SH-SY5Y (cell line): Measurements from ENCODE around the gene GALNT12.

Source experiments
- GATA2 ChIP-seq: IDR thresholded peaks from 2 replicates; pipeline ENCODE4 v1.6.1; 2011; ENCODE audit warnings: mild to moderate bottlenecking, low read depth, low read length
- GATA3 ChIP-seq: IDR thresholded peaks from 2 replicates; pipeline ENCODE4 v1.6.1; 2011; ENCODE audit warnings: low read depth, mild to moderate bottlenecking, low read length, moderate library complexity

GALNT12 gene

DNA sequence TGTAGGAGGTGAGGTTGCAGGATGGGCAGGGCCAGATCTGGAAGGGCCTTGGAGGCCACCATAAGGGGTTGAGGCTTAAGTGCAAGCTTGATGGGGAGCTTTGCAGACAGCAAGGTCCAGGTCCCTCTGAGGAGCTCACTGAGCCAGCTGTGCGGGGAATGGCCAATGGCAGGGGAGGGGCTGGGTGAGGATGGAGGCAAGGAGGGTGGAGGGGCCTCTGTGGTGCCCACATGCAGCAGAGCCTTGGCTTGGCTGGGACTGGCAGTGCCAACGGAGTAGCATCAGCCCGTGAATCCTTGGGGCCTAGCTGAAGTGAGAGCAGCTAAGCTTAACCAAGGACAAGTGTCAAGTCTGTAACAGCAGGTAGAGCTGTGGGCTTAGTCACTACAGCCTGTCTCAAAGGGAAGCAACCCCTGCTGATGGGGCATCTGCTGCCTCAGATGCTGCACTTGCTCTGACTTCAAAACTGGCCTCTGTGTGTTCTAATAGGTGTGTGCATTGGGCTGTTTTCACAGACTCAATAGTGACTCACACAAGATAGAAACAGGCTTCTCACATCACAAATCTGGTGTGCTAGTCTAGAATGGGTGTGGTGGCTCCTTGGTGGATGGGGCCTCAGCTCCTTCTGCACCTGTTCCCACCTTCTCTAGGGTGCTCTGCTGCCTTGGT lies 16.3 kb downstream of the GALNT12 start:
- TF ChIP-seq GATA2 (no peak), GATA3 (no peak)

DNA sequence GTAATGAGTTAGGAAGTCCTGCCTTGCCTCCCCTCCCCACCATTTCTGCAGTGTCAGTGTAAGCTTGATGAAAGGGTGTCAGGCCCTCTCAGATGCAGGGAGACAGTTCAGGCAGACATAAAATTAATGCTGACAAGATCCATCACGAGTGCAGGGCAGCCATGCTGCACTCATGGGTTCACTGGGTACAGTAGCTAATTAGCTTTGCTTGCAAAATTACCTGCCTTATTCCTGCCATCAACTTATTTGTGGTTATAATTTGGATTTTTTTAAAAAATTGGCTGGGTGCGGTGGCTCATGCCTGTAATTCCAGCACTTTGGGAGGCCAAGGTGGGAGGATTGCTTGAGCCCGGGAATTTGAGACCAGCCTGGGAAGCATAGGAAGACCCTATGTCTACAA lies 17.9 kb downstream of the GALNT12 start:
- no peak for TF ChIP-seq GATA2
- no peak for TF ChIP-seq GATA3

DNA sequence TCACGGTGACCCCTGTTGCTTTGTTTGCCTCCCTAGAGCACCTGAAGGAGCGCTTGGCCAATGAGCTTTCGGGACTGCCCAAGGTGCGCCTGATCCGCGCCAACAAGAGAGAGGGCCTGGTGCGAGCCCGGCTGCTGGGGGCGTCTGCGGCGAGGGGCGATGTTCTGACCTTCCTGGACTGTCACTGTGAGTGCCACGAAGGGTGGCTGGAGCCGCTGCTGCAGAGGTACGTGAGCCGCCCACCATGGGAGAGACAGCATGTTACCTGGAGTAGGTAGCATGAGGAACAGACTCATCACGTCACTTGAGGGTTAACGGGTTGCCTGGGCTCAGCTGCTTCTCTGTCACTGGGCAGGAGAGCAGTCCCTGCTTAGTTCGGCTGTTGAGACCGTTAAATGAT lies 19.2 kb downstream of the GALNT12 start:
- TF ChIP-seq GATA3 (no peak), GATA2 (no peak)

DNA sequence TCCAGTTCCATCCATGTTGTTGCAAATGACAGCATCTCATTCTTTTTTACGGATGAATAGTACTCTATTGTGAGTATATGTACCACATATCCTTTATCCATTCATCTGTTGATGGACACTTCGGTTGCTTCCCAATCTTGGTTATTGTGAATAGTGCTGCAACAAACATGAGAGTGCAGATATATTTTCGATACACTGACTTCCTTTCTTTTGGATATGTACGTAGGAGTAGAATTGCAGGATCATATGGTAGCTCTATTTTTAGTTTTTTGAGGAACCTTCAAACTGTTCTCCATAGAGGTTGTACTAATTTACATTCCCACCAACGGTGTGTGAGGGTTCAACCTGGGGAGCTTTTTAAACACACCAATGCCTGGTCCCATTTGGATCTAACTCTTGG lies 22.3 kb downstream of the GALNT12 start:
- TF ChIP-seq GATA3 = no peak
- TF ChIP-seq GATA2 = no peak

DNA sequence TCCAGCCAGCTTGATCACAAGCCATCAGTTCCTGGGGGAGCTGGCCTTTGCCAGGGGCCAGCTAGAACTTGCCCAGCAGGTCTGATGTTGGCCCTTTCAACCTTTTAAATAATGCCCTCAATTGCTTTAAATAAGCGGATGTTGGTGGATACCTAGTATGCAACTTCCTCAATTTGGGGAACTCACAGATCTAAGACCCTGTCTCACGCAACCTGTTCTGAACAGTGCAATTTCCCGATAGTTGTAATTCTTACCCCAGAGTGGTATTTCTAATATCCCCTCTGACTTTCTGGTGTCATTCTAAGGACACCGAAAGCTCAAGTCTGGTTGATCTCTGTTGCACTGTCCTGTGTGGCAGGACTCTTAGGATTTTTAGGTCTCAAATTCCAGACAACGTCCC lies 23.1 kb downstream of the GALNT12 start:
- TF ChIP-seq GATA3 (no peak), GATA2 (no peak)

DNA sequence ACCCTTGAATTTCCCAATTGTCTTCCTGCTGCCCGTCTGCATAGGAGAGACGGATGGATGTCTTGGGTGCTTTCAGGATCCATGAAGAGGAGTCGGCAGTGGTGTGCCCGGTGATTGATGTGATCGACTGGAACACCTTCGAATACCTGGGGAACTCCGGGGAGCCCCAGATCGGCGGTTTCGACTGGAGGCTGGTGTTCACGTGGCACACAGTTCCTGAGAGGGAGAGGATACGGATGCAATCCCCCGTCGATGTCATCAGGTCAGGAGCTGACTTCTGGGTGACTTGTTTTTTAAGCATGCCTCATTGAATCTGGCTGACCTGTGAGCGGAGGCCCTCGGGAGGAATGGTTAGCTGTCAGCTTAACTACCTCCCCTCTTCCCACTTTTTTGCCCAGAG lies 24.2 kb downstream of the GALNT12 start:
- no peak for TF ChIP-seq GATA3
- TF ChIP-seq GATA2 = no peak

DNA sequence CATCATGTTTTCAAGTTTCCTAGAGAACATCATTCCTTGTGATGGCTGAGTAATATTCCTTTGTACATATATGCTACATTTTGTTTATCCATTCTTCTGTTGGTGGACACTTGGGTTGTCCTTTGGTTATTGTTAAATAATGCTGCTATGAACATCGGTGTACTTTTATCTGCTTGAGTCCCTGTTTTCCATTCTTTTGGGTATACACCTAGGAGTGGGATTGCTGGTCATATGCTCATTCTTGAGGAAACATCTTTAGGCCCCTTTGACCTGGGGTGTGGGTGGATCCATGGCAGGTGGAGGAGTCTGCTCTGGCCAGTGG lies 25.3 kb downstream of the GALNT12 start:
- TF ChIP-seq GATA2 (no peak), GATA3 (no peak)

- no peak for TF ChIP-seq GATA3
- TF ChIP-seq GATA2 = no peak
Observed at GRCh38 chr9:98833090-98833956, 25.9 kb downstream of the GALNT12 start.

DNA sequence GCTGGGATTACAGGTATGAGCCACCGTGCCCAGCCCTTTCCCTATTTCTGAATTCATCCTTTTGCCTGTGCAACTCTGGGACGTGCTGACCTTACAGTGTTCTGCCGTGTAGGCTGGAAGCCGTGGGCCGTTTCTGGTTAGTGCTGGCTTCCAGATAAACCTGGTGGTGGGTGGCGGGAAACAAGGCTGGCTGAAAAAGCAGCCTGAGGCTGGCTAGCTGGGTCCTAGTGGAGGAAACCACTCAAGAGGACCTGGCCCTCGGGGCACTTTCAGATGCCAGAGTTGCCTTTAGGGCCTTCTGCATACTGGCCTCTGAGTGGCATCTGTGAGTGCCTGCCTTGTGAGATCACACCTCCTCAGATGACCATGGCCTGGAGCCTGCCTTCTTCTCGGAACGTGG lies 26.9 kb downstream of the GALNT12 start:
- TF ChIP-seq GATA3 (no peak), GATA2 (no peak)

GRCh38 chr9:98836206-98836605 lies 28.7 kb downstream of the GALNT12 start:
- TF ChIP-seq GATA3 = no peak
- no peak for TF ChIP-seq GATA2

DNA sequence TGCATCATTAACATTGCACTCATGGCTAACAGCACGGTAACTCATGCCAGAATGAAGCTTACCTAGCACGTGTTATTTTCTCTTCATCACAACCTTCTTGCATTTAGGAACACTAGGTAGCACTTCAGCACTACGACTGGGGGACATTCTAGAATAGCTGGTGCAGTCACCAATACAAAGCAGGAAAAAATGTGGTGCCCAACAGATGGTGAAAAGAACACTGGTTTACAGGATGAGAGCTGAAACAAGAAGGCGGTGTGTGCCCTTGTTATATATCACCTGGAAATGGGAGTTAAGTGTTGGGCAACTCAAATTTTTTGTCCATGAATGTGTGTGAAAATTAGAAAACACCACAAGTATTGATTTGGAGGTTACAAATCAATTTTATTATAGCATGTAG lies 30.0 kb downstream of the GALNT12 start:
- TF ChIP-seq GATA2 (no peak), GATA3 (no peak)

DNA sequence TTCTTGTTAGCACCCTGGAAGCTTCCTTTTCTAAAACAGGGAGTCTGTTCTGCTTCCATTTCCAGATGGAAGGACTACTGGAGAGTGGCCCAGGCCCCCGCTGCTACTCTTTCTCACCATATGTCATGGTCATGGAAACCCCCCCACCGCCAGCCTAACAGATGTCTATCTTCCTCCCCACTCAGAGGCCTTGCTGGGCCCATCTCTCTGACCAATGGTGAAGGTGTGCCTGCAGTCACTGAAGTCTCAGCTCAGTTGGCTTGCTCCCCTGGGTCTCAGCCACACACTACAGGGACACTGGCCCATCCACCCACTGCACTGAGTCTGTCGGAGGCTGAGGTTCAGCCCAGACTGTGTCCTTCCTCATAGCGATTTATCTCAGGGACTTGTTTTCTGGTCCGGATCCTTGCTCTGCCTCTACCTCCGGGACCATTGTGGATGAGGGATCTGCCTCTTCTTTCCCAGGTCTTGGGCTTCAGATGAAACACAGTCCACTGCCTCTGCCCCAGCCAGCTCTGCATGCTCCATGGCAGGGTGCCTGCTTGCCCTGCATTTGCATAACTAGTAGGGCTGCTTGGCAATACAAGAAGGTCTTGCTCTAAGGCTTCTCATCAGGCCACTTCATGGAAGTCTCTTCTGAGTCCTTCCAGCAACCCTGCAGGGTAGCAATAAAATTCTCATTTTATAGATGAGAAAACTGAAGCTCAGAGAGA lies 30.8 kb downstream of the GALNT12 start:
- TF ChIP-seq GATA3 = no peak
- TF ChIP-seq GATA2 = no peak

GRCh38 chr9:98838868-98839565 lies 31.5 kb downstream of the GALNT12 start:
- TF ChIP-seq GATA3 (no peak), GATA2 (no peak)

DNA sequence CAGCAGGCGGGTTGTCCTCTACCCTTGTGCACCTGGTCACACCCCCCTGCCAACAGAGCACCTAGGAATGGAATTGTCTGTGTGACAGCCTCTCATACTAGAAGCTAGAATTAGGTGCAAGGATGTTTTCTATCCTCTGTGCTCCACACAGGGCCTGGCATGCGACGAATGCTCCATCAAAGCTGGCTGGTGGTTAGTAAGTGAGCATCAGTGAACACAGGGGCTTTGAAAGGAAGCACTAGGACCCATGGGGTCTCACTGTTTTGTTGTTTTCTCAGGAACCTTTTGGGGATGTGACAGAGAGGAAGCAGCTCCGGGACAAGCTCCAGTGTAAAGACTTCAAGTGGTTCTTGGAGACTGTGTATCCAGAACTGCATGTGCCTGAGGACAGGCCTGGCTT lies 32.3 kb downstream of the GALNT12 start:
- TF ChIP-seq GATA2 (no peak), GATA3 (no peak)
